AG04449 (cell line): Measurements from ENCODE around the gene DSG3.

Experiments used
- CTCF ChIA-PET: fragments of 350-600 bp; formaldehyde crosslinking; extraction: SDS; loops from one replicate; lab custom pipeline; 2021; ENCODE audit warnings: antibody characterized with exemption; lab: Yijun Ruan, JAX
- POLR2A ChIA-PET: fragments of 400-600, 350-600 bp; formaldehyde crosslinking; extraction: SDS; loops from one replicate; lab custom pipeline; 2020; ENCODE audit warnings: antibody characterized with exemption, inconsistent platforms; lab: Yijun Ruan, JAX
- DNase-seq: peaks from one replicate; pipeline ENCODE4 v3.0.0-alpha.2; 2010; ENCODE audit warnings: low read depth, low spot score
- H3K4me3 ChIP-seq: 2 replicates; pipeline ENCODE4 v1.5.1; 2011; ENCODE audit warnings: low read depth, mild to moderate bottlenecking, control low read depth, low read length
- TF ChIP-seq, protein P1 (sequence below): IDR thresholded peaks from one replicate; pipeline ENCODE4 v1.5.1; 2011; ENCODE audit warnings: mild to moderate bottlenecking, moderate library complexity, low read length, control low read depth, inconsistent platforms; ENCODE audit not compliant: insufficient read depth; ENCODE audit errors: missing control alignments

The DSG3 gene

DNA sequence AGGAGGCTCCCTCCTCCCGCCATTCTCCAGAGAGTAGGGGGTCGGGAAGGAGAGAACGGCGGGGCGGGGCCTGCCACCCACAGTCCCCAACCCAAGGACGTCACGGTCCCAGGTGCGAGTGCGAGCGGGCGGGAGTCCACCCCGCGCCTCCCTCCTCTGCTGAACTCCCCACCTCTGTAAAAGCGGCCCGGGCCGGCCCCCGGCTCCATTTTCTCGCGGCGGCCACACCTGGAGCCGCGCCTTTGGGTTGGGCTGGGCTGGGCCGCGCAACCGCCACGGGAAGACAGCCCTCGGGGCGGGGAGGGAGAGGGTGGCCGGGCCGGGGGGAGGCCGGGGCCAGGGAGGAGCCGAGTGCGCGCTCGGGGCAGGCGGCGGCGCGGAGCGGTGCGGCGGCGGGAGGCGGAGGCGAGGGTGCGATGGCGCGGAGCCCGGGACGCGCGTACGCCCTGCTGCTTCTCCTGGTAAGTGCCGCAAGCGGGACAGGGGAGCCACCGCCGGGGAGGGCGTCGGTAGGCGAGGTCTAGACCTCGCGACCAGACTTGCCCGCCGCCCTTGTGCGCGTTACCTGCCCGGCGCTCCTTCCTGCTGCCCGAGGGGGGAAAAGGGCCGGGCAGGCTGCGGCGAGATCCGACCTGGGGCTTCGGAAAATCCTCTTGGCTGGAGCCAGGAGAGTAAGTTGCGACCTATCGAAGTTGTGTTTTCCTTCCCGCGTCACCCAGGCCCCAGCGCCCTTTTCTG lies 50.5 kb downstream of the DSG3 start, which contains the start of gene DSG2:
Gene DSG2, plus strand, starts transcription at position 342 of the 738 bp plus-strand sequence. Its CDS starts 75 bp downstream, at position 417.
- H3K4me3 ChIP-seq = peak within 1 kb of the TSS; percentile 32
- TF ChIP-seq, protein P1, sequence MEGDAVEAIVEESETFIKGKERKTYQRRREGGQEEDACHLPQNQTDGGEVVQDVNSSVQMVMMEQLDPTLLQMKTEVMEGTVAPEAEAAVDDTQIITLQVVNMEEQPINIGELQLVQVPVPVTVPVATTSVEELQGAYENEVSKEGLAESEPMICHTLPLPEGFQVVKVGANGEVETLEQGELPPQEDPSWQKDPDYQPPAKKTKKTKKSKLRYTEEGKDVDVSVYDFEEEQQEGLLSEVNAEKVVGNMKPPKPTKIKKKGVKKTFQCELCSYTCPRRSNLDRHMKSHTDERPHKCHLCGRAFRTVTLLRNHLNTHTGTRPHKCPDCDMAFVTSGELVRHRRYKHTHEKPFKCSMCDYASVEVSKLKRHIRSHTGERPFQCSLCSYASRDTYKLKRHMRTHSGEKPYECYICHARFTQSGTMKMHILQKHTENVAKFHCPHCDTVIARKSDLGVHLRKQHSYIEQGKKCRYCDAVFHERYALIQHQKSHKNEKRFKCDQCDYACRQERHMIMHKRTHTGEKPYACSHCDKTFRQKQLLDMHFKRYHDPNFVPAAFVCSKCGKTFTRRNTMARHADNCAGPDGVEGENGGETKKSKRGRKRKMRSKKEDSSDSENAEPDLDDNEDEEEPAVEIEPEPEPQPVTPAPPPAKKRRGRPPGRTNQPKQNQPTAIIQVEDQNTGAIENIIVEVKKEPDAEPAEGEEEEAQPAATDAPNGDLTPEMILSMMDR = no peak
- DNase-seq = no peak
- ChIA-PET CTCF (no interaction called here), POLR2A (no interaction called here)

DNA sequence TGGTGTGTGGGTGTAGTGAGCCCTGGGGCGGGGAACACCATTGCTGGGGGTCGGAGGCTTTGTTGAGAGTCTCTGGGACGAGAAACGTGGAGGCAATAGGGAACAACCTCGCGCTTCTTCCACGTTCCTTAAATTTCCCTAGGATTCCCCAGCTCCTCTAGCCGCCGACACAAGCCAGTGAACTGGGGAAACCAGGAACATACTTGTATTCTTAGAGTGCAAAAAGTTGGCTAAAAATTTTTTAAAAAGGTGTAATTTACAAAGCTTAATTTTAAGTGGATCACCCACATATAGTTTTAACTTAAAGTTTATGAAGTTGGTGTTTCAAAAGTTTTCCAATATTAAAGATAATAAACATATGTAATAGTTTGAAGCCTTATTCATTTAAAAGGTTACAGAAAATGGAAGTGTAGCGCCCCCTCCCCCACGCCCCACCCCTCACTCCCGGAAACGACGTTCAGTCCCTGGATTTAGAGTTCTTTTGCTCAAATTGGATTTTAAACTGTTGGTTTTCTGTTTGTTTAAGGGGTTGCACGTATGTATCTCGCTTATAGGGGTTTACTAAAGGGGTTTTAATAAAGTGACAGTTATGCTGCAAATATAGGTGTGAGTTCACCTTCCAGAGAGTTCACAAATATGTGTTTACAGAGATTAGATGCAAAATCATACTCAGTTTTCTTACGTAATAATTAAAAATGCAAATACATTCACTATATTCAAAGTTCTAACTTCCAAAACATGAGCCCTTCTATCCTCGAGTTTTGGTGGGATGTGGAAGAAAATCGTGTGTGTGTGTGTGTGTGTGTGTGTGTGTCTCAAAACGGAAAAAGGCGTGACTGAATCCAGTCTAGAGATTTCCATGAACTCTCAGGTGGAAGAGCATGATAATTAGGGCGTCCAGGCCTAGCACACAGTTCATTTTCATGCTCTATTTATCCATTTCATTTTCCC lies 51.3 kb downstream of the DSG3 start:
- TF ChIP-seq, protein P1 = no peak
- H3K4me3 ChIP-seq = peak overlapping the region; percentile 32
- ChIA-PET CTCF (no interaction called here), POLR2A (no interaction called here)
- no peak for DNase-seq

DNA sequence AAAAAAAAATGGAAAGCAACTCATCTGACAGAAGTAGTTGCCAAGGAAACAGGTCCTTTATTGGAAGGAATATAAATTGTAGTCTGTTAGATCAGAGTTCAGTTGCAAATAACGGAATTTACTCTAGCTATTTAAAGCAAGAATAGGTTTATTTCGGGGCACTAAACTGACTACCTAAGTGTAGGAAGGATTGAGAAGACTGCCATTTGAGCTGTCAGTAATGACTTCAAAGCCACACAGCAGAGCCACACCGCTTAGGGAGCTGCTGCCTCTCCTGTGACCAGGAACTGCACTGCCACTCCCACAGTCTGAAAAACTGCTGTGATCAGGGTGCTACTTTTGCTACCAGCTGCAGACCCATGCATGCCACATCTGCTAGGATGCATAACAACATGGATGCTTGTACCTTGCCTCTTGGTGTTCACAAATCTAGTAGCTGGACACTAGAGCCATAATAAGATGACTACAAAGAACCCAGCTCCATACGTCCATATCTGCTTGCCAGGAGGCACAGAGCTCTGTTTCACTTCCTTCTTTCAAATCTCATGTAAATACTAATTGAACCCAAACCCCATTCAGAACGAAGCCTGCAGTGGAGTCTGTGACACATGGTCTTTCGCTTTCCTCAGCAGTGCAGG lies 52.6 kb downstream of the DSG3 start:
- H3K4me3 ChIP-seq = no peak overlapping the region
- ChIA-PET CTCF (no interaction called here), POLR2A (no interaction called here)
- TF ChIP-seq, protein P1 = no peak
- no peak for DNase-seq

DNA sequence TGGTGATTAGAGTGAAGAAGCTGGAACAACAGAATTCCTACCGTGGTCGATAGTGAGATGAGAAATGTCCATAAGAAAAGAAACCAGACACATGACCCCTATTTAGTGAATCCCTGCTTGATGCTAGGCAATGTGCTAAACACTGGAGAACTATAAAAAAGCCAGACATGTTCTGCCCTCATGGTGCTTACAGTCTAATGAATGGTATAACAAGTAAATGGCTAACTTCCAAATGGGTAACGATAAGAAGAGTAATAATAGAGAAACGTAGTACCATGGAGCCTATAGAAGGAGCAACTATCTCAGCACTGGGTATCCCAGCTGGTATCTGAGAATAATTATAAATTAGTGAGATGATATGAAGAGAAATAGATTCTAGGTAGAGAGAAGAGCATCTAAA lies 55.5 kb downstream of the DSG3 start:
- TF ChIP-seq, protein P1 = no peak
- no peak overlapping the region for H3K4me3 ChIP-seq
- DNase-seq = no peak
- CTCF ChIA-PET = no interaction called here
- POLR2A ChIA-PET = no interaction called here

DNA sequence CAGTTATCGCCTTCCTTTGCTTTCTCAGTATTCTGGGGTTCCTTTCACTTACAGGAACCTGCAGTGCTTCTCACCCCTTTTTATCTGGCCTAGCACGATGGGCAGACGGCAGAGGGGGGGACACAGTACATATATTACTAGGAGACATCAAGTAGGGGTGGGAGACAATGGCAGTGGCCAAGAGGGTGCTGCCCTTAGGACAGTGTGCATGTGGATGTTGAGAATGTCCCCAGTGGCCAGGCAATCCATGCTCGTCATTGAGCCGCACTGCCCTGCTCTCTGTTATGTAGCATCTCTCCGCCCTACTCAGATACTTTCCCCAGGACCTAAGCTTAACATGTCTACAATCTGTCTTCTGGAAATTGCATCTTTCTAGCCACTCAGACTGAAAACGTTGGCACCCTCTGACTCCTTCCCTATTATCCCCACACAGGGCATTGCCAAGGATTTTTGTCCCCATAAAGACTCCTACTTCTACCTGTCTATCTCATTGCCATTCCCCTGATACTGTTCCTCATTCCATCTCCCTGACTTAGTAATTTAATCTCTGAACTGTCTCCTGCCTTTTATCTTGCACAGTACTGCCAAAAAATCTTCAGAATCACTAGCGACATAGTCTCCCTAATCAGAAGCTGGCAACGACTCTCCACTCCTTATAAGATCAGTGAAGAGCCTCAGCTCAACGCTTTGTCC lies 57.1 kb downstream of the DSG3 start:
- ChIA-PET CTCF (no interaction called here), POLR2A (no interaction called here)
- TF ChIP-seq, protein P1 = no peak
- DNase-seq = no peak
- no peak overlapping the region for H3K4me3 ChIP-seq
